ENCODE results near the gene KDELR3.

Gene KDELR3

DNA sequence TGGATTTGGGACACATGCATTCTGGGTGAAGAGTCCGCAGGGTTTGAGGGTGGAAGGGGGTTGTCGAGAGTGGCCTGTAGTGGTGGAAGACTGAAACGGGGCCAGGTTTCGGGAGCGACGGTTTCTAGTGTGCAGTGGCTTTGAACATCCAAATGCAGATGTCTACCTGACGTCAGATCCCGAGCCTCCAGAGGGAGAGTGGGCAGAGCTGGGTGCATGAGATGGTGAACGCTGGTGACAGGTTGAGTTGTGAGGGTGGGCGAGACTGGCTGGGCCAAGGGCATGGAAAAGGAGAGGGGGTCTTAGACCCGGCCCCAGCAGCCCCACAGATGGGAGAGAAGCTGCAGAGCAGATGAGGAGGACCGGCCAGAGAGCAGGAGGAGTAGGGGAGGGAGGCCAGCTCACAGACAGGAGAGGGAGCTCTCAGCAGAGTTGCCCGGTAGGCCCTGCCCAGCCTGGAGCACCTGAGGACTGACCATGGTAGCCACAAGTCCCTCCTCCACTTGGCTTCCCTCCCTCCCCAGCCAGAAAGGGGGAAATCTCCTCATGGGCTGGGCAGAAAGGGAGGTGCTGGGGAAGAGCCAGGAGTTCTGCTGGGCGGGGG is 27.0 kb upstream of the KDELR3 start:
- Histone ChIP-seq H3K36me3 (ENCODE audit: control insufficient read depth, insufficient read depth, low read length) (no peaks in the 10 kb centered on the region), H3K27me3 (replicated peaks; ENCODE audit: control insufficient read depth, insufficient read depth, low read length) (no peaks in the 10 kb centered on the region; the same call in 1 of the 2 replicates), H3K4me3 (replicated peaks; ENCODE audit: low read depth, low read length) (no peak overlapping the region)
- TF ChIP-seq, protein P1, sequence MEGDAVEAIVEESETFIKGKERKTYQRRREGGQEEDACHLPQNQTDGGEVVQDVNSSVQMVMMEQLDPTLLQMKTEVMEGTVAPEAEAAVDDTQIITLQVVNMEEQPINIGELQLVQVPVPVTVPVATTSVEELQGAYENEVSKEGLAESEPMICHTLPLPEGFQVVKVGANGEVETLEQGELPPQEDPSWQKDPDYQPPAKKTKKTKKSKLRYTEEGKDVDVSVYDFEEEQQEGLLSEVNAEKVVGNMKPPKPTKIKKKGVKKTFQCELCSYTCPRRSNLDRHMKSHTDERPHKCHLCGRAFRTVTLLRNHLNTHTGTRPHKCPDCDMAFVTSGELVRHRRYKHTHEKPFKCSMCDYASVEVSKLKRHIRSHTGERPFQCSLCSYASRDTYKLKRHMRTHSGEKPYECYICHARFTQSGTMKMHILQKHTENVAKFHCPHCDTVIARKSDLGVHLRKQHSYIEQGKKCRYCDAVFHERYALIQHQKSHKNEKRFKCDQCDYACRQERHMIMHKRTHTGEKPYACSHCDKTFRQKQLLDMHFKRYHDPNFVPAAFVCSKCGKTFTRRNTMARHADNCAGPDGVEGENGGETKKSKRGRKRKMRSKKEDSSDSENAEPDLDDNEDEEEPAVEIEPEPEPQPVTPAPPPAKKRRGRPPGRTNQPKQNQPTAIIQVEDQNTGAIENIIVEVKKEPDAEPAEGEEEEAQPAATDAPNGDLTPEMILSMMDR (IDR thresholded peaks at IDR 0.05; ENCODE audit: insufficient read depth, low read length, poor library complexity, severe bottlenecking), result no peak
- no peak for DNase-seq (ENCODE audit: extremely low read depth, insufficient read length)

DNA sequence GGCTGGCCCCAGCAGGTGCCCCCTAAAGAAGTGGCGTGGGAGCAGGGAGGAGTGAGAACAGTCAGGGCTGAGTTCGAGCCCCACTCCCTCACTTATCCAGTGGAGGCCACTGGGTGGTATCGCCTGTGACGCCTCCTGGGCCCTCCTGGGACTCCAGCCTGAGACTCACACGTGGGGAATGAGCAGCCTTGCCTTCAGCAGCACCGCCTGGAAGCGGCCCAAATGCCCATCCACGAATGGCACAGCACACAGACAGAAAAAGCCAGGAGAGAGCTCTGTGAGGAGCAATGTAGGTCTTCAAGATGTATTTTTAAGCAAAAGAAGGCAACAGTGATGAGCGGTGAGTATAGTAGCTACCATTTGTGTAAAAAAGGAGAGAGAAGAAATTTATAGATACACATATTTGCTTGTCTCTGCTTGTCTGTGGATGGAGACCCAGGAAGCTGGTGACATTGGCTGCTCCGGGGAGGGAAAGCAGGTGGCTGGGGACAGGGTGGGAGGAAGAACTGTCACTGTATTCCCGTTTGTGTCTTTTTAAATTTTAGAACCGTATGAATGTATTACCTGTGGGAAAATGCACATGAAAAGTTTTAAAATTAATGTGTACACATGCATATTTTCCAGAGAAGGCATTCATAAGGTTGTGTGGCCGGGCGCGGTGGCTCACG is 26.1 kb upstream of the KDELR3 start:
- H3K36me3 ChIP-seq (ENCODE audit: control insufficient read depth, insufficient read depth, low read length), result no peaks in the 10 kb centered on the region
- TF ChIP-seq, protein P1 (IDR thresholded peaks at IDR 0.05; ENCODE audit: insufficient read depth, low read length, poor library complexity, severe bottlenecking), result no peak
- no peak overlapping the region for H3K4me3 ChIP-seq (replicated peaks; ENCODE audit: low read depth, low read length)
- H3K27me3 ChIP-seq (replicated peaks; ENCODE audit: control insufficient read depth, insufficient read depth, low read length), result no peaks in the 10 kb centered on the region; the same call in 1 of the 2 replicates
- DNase-seq (ENCODE audit: extremely low read depth, insufficient read length), result no peak

DNA sequence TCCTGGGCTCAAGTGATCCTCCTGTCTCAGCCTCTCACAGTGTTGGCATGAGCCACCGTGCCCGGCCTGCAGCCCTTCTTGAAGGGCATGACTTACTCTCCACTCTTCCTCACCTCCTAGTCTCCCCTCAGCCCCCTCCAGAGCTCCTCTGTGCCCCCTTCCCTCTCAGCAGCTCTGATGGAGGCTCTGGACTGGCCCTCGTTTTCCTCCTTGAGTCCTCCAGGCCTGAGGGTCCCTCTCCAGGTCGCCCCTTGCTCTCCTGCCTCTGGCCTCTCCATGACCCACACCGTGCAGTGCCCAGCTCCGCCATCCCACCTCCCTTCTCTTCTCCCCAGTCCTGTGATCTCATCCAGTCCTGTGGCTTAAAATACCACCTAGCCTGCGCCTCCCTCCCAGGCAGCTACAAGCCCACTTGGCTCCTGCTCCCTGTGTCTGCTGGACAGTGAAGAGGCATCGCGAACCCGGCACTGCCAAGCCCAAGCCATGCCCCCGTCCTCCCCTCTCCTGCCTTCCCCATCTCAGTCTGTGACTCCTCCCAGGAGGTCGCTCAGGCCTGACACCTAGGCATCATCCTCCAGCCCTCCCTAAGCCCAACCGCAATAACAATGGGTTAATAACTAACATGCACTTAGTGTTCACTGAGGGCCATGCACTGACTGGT is 24.8 kb upstream of the KDELR3 start:
- Histone ChIP-seq H3K27me3 (replicated peaks; ENCODE audit: control insufficient read depth, insufficient read depth, low read length) (no peaks in the 10 kb centered on the region; the same call in 1 of the 2 replicates), H3K36me3 (ENCODE audit: control insufficient read depth, insufficient read depth, low read length) (no peaks in the 10 kb centered on the region), H3K4me3 (replicated peaks; ENCODE audit: low read depth, low read length) (no peak overlapping the region)
- DNase-seq (ENCODE audit: extremely low read depth, insufficient read length), result no peak
- TF ChIP-seq, protein P1 (IDR thresholded peaks at IDR 0.05; ENCODE audit: insufficient read depth, low read length, poor library complexity, severe bottlenecking), result no peak

DNA sequence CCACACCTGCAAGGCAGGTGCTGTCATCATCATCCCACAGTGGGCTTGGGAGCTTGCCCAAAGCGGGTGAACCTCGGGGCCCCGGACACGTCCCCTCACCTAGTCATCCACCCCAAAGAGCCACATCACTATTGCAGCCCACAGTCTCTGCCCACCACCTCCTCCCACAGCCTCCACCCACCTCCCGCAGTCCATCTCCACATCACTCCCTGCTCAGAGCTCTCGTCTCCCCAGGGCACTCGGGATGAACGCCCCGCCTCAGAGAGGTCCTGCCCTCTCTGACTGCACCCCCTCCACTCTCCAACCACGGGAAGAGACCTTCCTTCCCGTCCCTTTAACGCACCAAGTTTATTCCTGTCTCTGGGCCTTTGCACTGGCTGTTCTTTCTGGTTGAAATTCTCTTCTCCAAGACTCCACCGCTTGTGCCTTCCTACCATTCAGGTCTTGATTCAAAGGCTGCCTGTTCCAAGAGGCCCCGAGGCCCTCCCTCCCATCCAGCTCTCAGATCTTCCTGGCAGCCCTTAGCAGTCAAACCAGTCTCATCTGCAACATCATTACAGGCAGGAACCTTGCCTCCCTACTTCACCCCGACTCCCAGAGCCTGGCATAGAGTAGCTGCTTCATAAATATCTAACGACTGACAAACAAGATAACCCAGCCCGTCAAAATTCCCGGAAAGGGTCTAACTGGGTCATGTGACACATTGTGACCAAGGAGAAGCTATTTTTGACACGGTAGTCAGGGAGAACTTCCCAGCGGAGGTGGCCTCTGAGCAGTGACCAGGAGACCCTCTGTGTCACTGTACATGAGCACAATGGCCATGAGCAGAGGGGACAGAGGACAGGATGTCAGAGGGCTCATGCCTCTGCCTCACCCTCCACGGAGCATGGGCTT is 24.0 kb upstream of the KDELR3 start:
- DNase-seq (ENCODE audit: extremely low read depth, insufficient read length), result no peak
- Histone ChIP-seq H3K27me3 (replicated peaks; ENCODE audit: control insufficient read depth, insufficient read depth, low read length) (no peaks in the 10 kb centered on the region; the same call in 1 of the 2 replicates), H3K36me3 (ENCODE audit: control insufficient read depth, insufficient read depth, low read length) (no peaks in the 10 kb centered on the region), H3K4me3 (replicated peaks; ENCODE audit: low read depth, low read length) (no peak overlapping the region)
- TF ChIP-seq, protein P1 (IDR thresholded peaks at IDR 0.05; ENCODE audit: insufficient read depth, low read length, poor library complexity, severe bottlenecking), result no peak

DNA sequence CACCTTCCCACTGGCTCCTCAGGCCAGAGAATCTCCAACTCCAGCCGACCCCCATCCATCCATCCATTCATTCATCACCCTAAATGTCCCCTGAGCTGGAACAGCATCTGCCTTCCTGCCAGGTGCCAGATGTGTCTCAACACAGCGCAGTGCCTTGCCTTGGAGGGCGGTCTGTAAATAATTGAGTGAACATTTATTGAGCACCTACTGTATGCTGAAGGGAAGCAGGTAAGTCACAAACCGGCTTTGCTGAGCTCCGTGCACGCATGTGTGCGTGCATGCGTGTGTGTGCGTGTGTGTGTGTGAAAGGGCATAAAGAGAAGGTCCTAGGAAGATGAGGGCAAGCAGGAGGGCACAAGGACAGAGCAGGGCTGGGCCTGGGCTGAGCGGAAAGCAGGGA is 23.1 kb upstream of the KDELR3 start:
- Histone ChIP-seq H3K27me3 (replicated peaks; ENCODE audit: control insufficient read depth, insufficient read depth, low read length) (no peaks in the 10 kb centered on the region; the same call in 1 of the 2 replicates), H3K36me3 (ENCODE audit: control insufficient read depth, insufficient read depth, low read length) (no peaks in the 10 kb centered on the region), H3K4me3 (replicated peaks; ENCODE audit: low read depth, low read length) (no peak overlapping the region)
- DNase-seq (ENCODE audit: extremely low read depth, insufficient read length), result no peak
- TF ChIP-seq, protein P1 (IDR thresholded peaks at IDR 0.05; ENCODE audit: insufficient read depth, low read length, poor library complexity, severe bottlenecking), result no peak
